ENCODE results near the gene HNMT.

The HNMT gene

DNA sequence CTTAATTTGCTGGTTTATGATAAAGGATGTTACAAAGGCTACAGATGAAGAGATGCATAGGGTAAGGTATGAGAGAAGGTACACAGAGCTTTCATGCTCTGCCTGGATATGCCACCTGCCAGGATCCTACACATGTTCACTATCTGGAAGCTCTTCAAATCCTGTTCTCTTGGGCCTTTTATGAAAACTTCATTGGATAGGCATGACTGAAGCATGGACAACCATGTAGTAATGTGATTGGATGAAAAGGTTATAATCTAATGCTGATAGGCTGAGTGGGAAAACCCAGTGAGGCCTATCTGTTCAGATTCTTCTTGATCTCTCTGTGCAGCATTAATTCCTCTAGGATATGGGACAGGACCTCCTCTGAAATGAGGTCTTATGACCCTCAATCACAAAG is 26.8 kb downstream of the HNMT start:
- H3K27ac ChIP-seq (ENCODE audit: extremely low read depth, low read depth, low read length) = no peak overlapping the region
- no peaks in the 10 kb centered on the region for H3K9me3 ChIP-seq (ENCODE audit: control insufficient read depth, insufficient read depth, low read depth, low read length)
- ChIA-PET CTCF (no interaction called here), POLR2A (no interaction called here)
- TF ChIP-seq, protein P1, sequence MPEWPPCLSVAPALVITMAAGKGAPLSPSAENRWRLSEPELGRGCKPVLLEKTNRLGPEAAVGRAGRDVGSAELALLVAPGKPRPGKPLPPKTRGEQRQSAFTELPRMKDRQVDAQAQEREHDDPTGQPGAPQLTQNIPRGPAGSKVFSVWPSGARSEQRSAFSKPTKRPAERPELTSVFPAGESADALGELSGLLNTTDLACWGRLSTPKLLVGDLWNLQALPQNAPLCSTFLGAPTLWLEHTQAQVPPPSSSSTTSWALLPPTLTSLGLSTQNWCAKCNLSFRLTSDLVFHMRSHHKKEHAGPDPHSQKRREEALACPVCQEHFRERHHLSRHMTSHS (tag by site-specific recombination; IDR thresholded peaks at IDR 0.05) = no peak
- no peak for TF ChIP-seq KLF8 (tag by site-specific recombination; IDR thresholded peaks at IDR 0.05)
- TF ChIP-seq, protein P2, sequence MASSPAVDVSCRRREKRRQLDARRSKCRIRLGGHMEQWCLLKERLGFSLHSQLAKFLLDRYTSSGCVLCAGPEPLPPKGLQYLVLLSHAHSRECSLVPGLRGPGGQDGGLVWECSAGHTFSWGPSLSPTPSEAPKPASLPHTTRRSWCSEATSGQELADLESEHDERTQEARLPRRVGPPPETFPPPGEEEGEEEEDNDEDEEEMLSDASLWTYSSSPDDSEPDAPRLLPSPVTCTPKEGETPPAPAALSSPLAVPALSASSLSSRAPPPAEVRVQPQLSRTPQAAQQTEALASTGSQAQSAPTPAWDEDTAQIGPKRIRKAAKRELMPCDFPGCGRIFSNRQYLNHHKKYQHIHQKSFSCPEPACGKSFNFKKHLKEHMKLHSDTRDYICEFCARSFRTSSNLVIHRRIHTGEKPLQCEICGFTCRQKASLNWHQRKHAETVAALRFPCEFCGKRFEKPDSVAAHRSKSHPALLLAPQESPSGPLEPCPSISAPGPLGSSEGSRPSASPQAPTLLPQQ (tag by site-specific recombination; IDR thresholded peaks at IDR 0.05) = no peak
- TF ChIP-seq, protein P3, sequence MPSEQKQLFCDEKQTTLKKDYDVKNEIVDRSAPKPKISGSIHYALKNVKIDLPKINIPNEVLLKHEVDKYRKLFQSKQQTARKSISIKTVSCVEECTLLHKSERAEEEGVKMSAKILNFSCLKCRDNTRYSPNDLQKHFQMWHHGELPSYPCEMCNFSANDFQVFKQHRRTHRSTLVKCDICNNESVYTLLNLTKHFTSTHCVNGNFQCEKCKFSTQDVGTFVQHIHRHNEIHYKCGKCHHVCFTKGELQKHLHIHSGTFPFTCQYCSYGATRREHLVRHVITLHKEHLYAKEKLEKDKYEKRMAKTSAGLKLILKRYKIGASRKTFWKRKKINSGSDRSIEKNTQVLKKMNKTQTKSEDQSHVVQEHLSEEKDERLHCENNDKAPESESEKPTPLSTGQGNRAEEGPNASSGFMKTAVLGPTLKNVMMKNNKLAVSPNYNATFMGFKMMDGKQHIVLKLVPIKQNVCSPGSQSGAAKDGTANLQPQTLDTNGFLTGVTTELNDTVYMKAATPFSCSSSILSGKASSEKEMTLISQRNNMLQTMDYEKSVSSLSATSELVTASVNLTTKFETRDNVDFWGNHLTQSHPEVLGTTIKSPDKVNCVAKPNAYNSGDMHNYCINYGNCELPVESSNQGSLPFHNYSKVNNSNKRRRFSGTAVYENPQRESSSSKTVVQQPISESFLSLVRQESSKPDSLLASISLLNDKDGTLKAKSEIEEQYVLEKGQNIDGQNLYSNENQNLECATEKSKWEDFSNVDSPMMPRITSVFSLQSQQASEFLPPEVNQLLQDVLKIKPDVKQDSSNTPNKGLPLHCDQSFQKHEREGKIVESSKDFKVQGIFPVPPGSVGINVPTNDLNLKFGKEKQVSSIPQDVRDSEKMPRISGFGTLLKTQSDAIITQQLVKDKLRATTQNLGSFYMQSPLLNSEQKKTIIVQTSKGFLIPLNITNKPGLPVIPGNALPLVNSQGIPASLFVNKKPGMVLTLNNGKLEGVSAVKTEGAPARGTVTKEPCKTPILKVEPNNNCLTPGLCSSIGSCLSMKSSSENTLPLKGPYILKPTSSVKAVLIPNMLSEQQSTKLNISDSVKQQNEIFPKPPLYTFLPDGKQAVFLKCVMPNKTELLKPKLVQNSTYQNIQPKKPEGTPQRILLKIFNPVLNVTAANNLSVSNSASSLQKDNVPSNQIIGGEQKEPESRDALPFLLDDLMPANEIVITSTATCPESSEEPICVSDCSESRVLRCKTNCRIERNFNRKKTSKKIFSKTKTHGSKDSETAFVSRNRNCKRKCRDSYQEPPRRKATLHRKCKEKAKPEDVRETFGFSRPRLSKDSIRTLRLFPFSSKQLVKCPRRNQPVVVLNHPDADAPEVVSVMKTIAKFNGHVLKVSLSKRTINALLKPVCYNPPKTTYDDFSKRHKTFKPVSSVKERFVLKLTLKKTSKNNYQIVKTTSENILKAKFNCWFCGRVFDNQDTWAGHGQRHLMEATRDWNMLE (tag by site-specific recombination; conservative IDR thresholded peaks at IDR 0.05; ENCODE audit: low read depth) = no peak
- TF ChIP-seq HOXD13 (CRISPR knock-in tag; IDR thresholded peaks at IDR 0.05; ENCODE audit: borderline replicate concordance) = no peak
- no peak for TF ChIP-seq ZNF548 (tag by site-specific recombination; IDR thresholded peaks at IDR 0.05)
- TF ChIP-seq OSR2 (tag by site-specific recombination; IDR thresholded peaks at IDR 0.05) = no peak
- no peak overlapping the region for H3K4me3 ChIP-seq (ENCODE audit: low read depth, low read length)
- H3K4me1 ChIP-seq (ENCODE audit: control insufficient read depth, insufficient read depth, low read length) = no peaks in the 10 kb centered on the region
- H3K36me3 ChIP-seq (ENCODE audit: control insufficient read depth in 2 of 2, insufficient read depth in 1 of 2, low read length in 2 of 2) = no peaks in the 10 kb centered on the region

DNA sequence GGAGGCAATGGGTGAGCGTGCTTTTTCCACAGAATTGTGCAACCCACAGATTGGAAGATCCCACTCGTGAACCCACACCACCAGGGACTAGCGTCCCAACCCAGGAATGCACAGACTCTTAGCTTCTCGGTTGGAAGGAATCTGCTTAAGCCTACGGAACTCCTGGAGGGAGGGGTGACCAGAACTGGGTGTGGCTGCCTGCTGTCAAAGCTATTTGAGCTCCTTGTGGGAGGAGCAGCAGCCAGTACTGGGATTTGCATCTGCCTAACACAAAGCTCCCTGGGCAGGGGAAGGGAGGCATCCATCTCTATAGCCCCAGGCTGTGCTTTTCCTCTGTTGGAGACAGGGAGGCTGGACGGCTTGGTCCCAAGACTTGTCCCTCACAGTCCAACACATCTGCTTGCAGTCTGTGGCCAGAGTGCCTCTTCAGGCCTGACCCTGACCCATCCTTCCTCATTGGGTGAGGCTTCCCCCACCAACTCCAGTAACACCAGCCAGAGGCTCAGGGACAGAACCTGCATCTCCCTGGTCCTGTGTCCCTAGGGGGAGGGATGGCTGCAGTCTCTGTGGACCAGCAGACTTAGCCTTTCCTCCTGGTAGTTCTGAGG is 27.9 kb downstream of the HNMT start:
- CTCF ChIA-PET = no interaction called here
- no peaks in the 10 kb centered on the region for H3K4me1 ChIP-seq (ENCODE audit: control insufficient read depth, insufficient read depth, low read length)
- no peaks in the 10 kb centered on the region for H3K36me3 ChIP-seq (ENCODE audit: control insufficient read depth in 2 of 2, insufficient read depth in 1 of 2, low read length in 2 of 2)
- no peak overlapping the region for H3K4me3 ChIP-seq (ENCODE audit: low read depth, low read length)
- H3K9me3 ChIP-seq (ENCODE audit: control insufficient read depth, insufficient read depth, low read depth, low read length) = no peaks in the 10 kb centered on the region
- TF ChIP-seq ZNF623 (tag by site-specific recombination; IDR thresholded peaks at IDR 0.05) = no peak
- TF ChIP-seq ZNF112 (tag by site-specific recombination; IDR thresholded peaks at IDR 0.05) = no peak
- no peak for TF ChIP-seq ZNF341 (tag by site-specific recombination; IDR thresholded peaks at IDR 0.05; ENCODE audit: low read depth)
- TF ChIP-seq ZNF211 (tag by site-specific recombination; IDR thresholded peaks at IDR 0.05; ENCODE audit: low read depth) = no peak
- TF ChIP-seq ZNF530 (tag by site-specific recombination; IDR thresholded peaks at IDR 0.05; ENCODE audit: low read depth) = no peak
- no peak for TF ChIP-seq ZNF629 (tag by site-specific recombination; IDR thresholded peaks at IDR 0.05)
- TF ChIP-seq ZNF423 (tag by site-specific recombination; IDR thresholded peaks at IDR 0.05) = no peak
- TF ChIP-seq, protein P4, sequence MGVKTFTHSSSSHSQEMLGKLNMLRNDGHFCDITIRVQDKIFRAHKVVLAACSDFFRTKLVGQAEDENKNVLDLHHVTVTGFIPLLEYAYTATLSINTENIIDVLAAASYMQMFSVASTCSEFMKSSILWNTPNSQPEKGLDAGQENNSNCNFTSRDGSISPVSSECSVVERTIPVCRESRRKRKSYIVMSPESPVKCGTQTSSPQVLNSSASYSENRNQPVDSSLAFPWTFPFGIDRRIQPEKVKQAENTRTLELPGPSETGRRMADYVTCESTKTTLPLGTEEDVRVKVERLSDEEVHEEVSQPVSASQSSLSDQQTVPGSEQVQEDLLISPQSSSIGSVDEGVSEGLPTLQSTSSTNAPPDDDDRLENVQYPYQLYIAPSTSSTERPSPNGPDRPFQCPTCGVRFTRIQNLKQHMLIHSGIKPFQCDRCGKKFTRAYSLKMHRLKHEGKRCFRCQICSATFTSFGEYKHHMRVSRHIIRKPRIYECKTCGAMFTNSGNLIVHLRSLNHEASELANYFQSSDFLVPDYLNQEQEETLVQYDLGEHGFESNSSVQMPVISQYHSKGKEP (tag by site-specific recombination; IDR thresholded peaks at IDR 0.05) = no peak
- no peak for TF ChIP-seq YY1 (tag by site-specific recombination; IDR thresholded peaks at IDR 0.05)
- TF ChIP-seq BCL11B (tag by site-specific recombination; IDR thresholded peaks at IDR 0.05; ENCODE audit: low read depth) = no peak
- TF ChIP-seq ZNF658 (tag by site-specific recombination; IDR thresholded peaks at IDR 0.05) = no peak
- TF ChIP-seq, protein P5, sequence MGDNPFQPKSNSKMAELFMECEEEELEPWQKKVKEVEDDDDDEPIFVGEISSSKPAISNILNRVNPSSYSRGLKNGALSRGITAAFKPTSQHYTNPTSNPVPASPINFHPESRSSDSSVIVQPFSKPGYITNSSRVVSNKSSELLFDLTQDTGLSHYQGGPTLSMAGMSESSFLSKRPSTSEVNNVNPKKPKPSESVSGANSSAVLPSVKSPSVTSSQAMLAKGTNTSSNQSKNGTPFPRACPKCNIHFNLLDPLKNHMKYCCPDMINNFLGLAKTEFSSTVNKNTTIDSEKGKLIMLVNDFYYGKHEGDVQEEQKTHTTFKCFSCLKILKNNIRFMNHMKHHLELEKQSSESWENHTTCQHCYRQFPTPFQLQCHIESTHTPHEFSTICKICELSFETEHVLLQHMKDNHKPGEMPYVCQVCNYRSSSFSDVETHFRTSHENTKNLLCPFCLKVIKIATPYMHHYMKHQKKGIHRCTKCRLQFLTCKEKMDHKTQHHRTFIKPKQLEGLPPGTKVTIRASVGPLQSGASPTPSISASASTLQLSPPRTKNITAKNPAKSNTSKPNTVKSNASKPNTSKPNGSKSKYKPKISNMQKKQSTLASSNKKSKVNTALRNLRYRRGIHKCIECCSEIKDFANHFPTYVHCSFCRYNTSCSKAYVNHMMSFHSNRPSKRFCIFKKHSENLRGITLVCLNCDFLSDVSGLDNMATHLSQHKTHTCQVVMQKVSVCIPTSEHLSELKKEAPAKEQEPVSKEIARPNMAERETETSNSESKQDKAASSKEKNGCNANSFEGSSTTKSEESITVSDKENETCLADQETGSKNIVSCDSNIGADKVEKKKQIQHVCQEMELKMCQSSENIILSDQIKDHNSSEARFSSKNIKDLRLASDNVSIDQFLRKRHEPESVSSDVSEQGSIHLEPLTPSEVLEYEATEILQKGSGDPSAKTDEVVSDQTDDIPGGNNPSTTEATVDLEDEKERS (tag by site-specific recombination; IDR thresholded peaks at IDR 0.05) = no peak
- no peak for TF ChIP-seq REPIN1 (tag by site-specific recombination; IDR thresholded peaks at IDR 0.05; ENCODE audit: low read depth)
- TF ChIP-seq, protein P6, sequence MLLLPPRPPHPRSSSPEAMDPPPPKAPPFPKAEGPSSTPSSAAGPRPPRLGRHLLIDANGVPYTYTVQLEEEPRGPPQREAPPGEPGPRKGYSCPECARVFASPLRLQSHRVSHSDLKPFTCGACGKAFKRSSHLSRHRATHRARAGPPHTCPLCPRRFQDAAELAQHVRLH (tag by site-specific recombination; IDR thresholded peaks at IDR 0.05) = no peak
- H3K27ac ChIP-seq (ENCODE audit: extremely low read depth, low read depth, low read length) = no peak overlapping the region
- POLR2A ChIA-PET = no interaction called here
